PC-3 (cell line): Measurements from ENCODE around the gene MCF2L2. TPM values are rescaled to one million over a fixed set of nuclear protein-coding genes. Genes with fewer than 3 reads are reported as not detected.

Experiments
- ATAC-seq: fragments of 200-7000 bp; cut with Tn5 transposase; 2 replicates; pipeline ENCODE4 v1.9.1; 2020; ENCODE audit warnings: mild to moderate bottlenecking, moderate library complexity
- BruUV-seq: library from RNA; stranded (reverse); fragments of 400-500 nt; replicated peaks from 2 replicates; lab custom pipeline; 2021; lab: Mats Ljungman, UMichigan
- CTCF ChIA-PET: fragments of 300-600 bp; sonication (Branson Sonifier 250); formaldehyde crosslinking; loops from one replicate; lab custom pipeline; 2022; ENCODE audit warnings: antibody characterized with exemption; lab: Charles Lee
- POLR2A ChIA-PET: fragments of 300-600 bp; sonication (Branson Sonifier 250); formaldehyde crosslinking; loops from one replicate; lab custom pipeline; 2022; ENCODE audit warnings: antibody characterized with exemption; ENCODE audit not compliant: unreplicated experiment; lab: Charles Lee
- DNase-seq: peaks from one replicate; pipeline ENCODE4 v3.0.0-alpha.2; 2015
- H2AFZ ChIP-seq: fragments of 300-600 bp; sonication (generic); 2 replicates; pipeline ENCODE4 v1.6.0; 2016; ENCODE audit warnings: antibody characterized with exemption, low read length
- H3F3A ChIP-seq: fragments of 300-600 bp; sonication (generic); one replicate; pipeline ENCODE4 v1.6.0; 2017; ENCODE audit warnings: antibody characterized with exemption, low read length, control low read depth, mild to moderate bottlenecking; ENCODE audit not compliant: unreplicated experiment
- H3K27ac ChIP-seq: fragments of 300-600 bp; sonication (generic); 2 replicates; pipeline ENCODE4 v1.5.1; 2016; ENCODE audit warnings: mild to moderate bottlenecking, low read length
- H3K27me3 ChIP-seq: fragments of 300-600 bp; sonication (generic); 2 replicates; pipeline ENCODE4 v1.6.1; 2016; ENCODE audit warnings: low read length, mixed read lengths
- H3K36me3 ChIP-seq: fragments of 300-600 bp; sonication (generic); 2 replicates; pipeline ENCODE4 v1.6.1; 2016; ENCODE audit warnings: low read depth, mixed run types, low read length, mixed read lengths
- H3K4me1 ChIP-seq: fragments of 300-600 bp; sonication (generic); 2 replicates; pipeline ENCODE4 v1.5.1; 2016; ENCODE audit warnings: low read length; ENCODE audit not compliant: insufficient read depth
- H3K4me2 ChIP-seq: fragments of 300-600 bp; sonication (generic); 2 replicates; pipeline ENCODE4 v1.6.0; 2016; ENCODE audit warnings: low read length
- H3K4me3 ChIP-seq: fragments of 300-600 bp; sonication (generic); 2 replicates; pipeline ENCODE4 v1.5.1; 2016; ENCODE audit warnings: mild to moderate bottlenecking, low read length, mixed read lengths
- H3K79me2 ChIP-seq: fragments of 300-600 bp; sonication (generic); 2 replicates; pipeline ENCODE4 v1.6.1; 2017; ENCODE audit warnings: low read length, mixed read lengths
- H3K9ac ChIP-seq: fragments of 300-600 bp; sonication (generic); 2 replicates; pipeline ENCODE4 v1.6.0; 2016; ENCODE audit warnings: mild to moderate bottlenecking, low read length
- H3K9me2 ChIP-seq: fragments of 300-600 bp; sonication (generic); replicated peaks from 2 replicates; pipeline ENCODE4 v1.6.1; 2016; ENCODE audit warnings: mixed run types, low read length, mixed read lengths
- H3K9me3 ChIP-seq: fragments of 300-600 bp; sonication (generic); 2 replicates; pipeline ENCODE4 v1.6.1; 2016; ENCODE audit warnings: low read length, mixed read lengths
- H4K20me1 ChIP-seq: fragments of 300-600 bp; sonication (generic); 2 replicates; pipeline ENCODE4 v1.6.1; 2016; ENCODE audit warnings: low read length, mixed read lengths
- EZH2 ChIP-seq: fragments of 300-600 bp; sonication (generic); IDR thresholded peaks from one replicate; pipeline ENCODE4 v1.6.1; 2017; ENCODE audit warnings: antibody characterized with exemption, mild to moderate bottlenecking, low read length; ENCODE audit not compliant: unreplicated experiment
- EZH2phosphoT487 ChIP-seq: fragments of 300-600 bp; sonication (generic); IDR thresholded peaks from 2 replicates; pipeline ENCODE4 v1.6.1; 2018; ENCODE audit warnings: mild to moderate bottlenecking, antibody characterized with exemption, low read length, borderline replicate concordance
- intact Hi-C: fragments of 100-400 bp; cut with micrococcal nuclease; formaldehyde crosslinking; loops from 2 replicates; pipeline ENCODE4 v1.9.0; 2023
- total RNA-seq: library from RNA; depleted of rRNA; stranded (reverse); fragments of >200 nt; gene quantifications from 2 replicates; pipeline ENCODE4 v1.2.3, GENCODE V29; 2014
- TF ChIP-seq, protein P1 (sequence below): fragments of 300-600 bp; sonication (generic); conservative IDR thresholded peaks from 2 replicates; pipeline ENCODE4 v1.5.1; 2017; ENCODE audit warnings: antibody characterized with exemption, low read depth, mild to moderate bottlenecking, low read length

The MCF2L2 gene
- total RNA-seq, 1 experiment from 2014 or later, result 3.6 TPM

- Histone ChIP-seq H3K27me3 (no peaks in the 10 kb centered on the region), H3K9me2 (no peaks in the 10 kb centered on the region), H3K4me2 (peak overlapping the region; percentile 30), H3K4me1 (peaks cover 46% of the 10 kb centered on the region), H3K27ac (peak overlapping the region; percentile 75), H3K9me3 (no peaks in the 10 kb centered on the region), H3F3A (no peaks in the 10 kb centered on the region), H3K9ac (peak overlapping the region; percentile 22), H4K20me1 (no peaks in the 10 kb centered on the region), H3K36me3 (peaks cover 7% of the 10 kb centered on the region; the same call in 1 of the 2 replicates), H3K79me2 (no peaks in the 10 kb centered on the region), H3K4me3 (no peak overlapping the region), H2AFZ (no peak overlapping the region)
- intact Hi-C loops, result no loop called here
- POLR2A ChIA-PET, result interaction anchor here (0.6 kb wide), 1 partner anchor 16 kb away, joined by 6 read pairs; no protein-coding TSS in a partner anchor
- ATAC-seq (peak; percentile 37), DNase-seq (peak; percentile 98)
- BruUV-seq, result no TSS peak
- CTCF ChIA-PET, result no interaction called here
- TF ChIP-seq, protein P1, sequence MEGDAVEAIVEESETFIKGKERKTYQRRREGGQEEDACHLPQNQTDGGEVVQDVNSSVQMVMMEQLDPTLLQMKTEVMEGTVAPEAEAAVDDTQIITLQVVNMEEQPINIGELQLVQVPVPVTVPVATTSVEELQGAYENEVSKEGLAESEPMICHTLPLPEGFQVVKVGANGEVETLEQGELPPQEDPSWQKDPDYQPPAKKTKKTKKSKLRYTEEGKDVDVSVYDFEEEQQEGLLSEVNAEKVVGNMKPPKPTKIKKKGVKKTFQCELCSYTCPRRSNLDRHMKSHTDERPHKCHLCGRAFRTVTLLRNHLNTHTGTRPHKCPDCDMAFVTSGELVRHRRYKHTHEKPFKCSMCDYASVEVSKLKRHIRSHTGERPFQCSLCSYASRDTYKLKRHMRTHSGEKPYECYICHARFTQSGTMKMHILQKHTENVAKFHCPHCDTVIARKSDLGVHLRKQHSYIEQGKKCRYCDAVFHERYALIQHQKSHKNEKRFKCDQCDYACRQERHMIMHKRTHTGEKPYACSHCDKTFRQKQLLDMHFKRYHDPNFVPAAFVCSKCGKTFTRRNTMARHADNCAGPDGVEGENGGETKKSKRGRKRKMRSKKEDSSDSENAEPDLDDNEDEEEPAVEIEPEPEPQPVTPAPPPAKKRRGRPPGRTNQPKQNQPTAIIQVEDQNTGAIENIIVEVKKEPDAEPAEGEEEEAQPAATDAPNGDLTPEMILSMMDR, result no peak
- TF ChIP-seq EZH2phosphoT487 (no peak), EZH2 (no peak)
Measured at GRCh38 chr3:183295211-183295610, 133.2 kb downstream of the MCF2L2 start.

GRCh38 chr3:183293966-183294365 lies 134.5 kb downstream of the MCF2L2 start:
- H3K36me3 ChIP-seq, result peaks cover 7% of the 10 kb centered on the region; the same call in 1 of the 2 replicates
- CTCF ChIA-PET, result no interaction called here

More at GRCh38 chr3:183293966-183294365, 134.5 kb downstream of the MCF2L2 start:
- Histone ChIP-seq H3K4me2 (no peak overlapping the region), H4K20me1 (no peaks in the 10 kb centered on the region), H3K4me1 (peaks cover 43% of the 10 kb centered on the region), H3K9me2 (no peaks in the 10 kb centered on the region), H3K9ac (no peak overlapping the region), H3F3A (no peaks in the 10 kb centered on the region), H3K27me3 (no peaks in the 10 kb centered on the region), H3K27ac (no peak overlapping the region), H2AFZ (no peak overlapping the region), H3K79me2 (no peaks in the 10 kb centered on the region), H3K4me3 (no peak overlapping the region), H3K9me3 (no peaks in the 10 kb centered on the region)
- POLR2A ChIA-PET, result no interaction called here
- no peak for TF ChIP-seq EZH2
- TF ChIP-seq, protein P1, result no peak
- TF ChIP-seq EZH2phosphoT487, result no peak
- BruUV-seq, result no TSS peak
- intact Hi-C loops, result no loop called here
- DNase-seq (no peak), ATAC-seq (no peak)
